SK-N-SH (cell line): Measurements from ENCODE around the gene SMARCA4. TPM values are rescaled to one million over a fixed set of nuclear protein-coding genes. Genes with fewer than 3 reads are reported as not detected.

Experiments used
- CTCF ChIA-PET: fragments of 300-600, 350-600 bp; formaldehyde crosslinking; extraction: SDS; loops from one replicate; lab custom pipeline; 2021; lab: Yijun Ruan, JAX
- POLR2A ChIA-PET: fragments of 350-600 bp; sonication (Branson Sonifier 250); formaldehyde crosslinking; extraction: SDS; loops from one replicate; lab custom pipeline; 2020; ENCODE audit warnings: antibody characterized with exemption, inconsistent platforms; lab: Yijun Ruan, JAX
- DNase-seq: peaks from one replicate; pipeline ENCODE4 v3.0.0; 2012
- H2AFZ ChIP-seq: fragments of 200-600 bp; sonication (generic); 2 replicates; pipeline ENCODE4 v1.8.1; 2016; ENCODE audit warnings: antibody characterized with exemption, mild to moderate bottlenecking, low read depth
- H3F3A ChIP-seq: fragments of 200-600 bp; sonication (generic); replicated peaks from 2 replicates; pipeline ENCODE3; 2016; ENCODE audit warnings: antibody characterized with exemption, mild to moderate bottlenecking; ENCODE audit not compliant: insufficient read depth
- H3K27ac ChIP-seq, 2 experiments: fragments of 200-500 bp in 1 of 2; fragments of 200-600 bp in 1 of 2; sonication (Bioruptor generic) in 1 of 2; sonication (generic), shearing (Covaris generic) in 1 of 2; 2 replicates each; pipeline versions ENCODE4 v1.5.1 to v1.6.1; 2014 to 2016; ENCODE audit warnings: low read depth in 2 of 2, inconsistent platforms in 1 of 2, low read length in 1 of 2, mild to moderate bottlenecking in 1 of 2, mixed read lengths in 1 of 2
- H3K27me3 ChIP-seq: fragments of 200-600 bp; sonication (generic), shearing (Covaris generic); 2 replicates; pipeline ENCODE4 v1.6.1; 2016; ENCODE audit warnings: mixed run types; ENCODE audit not compliant: insufficient read depth
- H3K36me3 ChIP-seq, 2 experiments: fragments of 200-500 bp in 1 of 2; fragments of 200-600 bp in 1 of 2; sonication (Bioruptor generic) in 1 of 2; sonication (generic) in 1 of 2; replicated peaks in 1 of 2; 2 replicates each; pipeline versions ENCODE3 to v1.5.1; 2014 to 2016; ENCODE audit warnings: low read length in 1 of 2, mild to moderate bottlenecking in 1 of 2; ENCODE audit not compliant: insufficient read depth in 2 of 2, control insufficient read depth in 1 of 2
- H3K4me1 ChIP-seq, 2 experiments: fragments of 200-500 bp in 1 of 2; fragments of 200-600 bp in 1 of 2; sonication (Bioruptor generic) in 1 of 2; sonication (generic), shearing (Covaris generic) in 1 of 2; 2 replicates each; pipeline versions ENCODE4 v1.5.1 to v1.6.1; 2014 to 2016; ENCODE audit warnings: low read depth in 1 of 2, low read length in 1 of 2, mixed run types in 1 of 2; ENCODE audit not compliant: insufficient read depth in 2 of 2, control insufficient read depth in 1 of 2
- H3K4me2 ChIP-seq: fragments of 200-600 bp; sonication (generic), shearing (Covaris generic); 2 replicates; pipeline ENCODE4 v1.6.1; 2017; ENCODE audit warnings: mixed run types
- H3K4me3 ChIP-seq, 2 experiments: fragments of 200-500 bp in 1 of 2; fragments of 200-600 bp in 1 of 2; sonication (Bioruptor generic) in 1 of 2; sonication (generic), shearing (Covaris generic) in 1 of 2; 2 replicates each; pipeline versions ENCODE4 v1.5.1 to v1.8.1; 2014 to 2016; ENCODE audit warnings: low read depth in 2 of 2, inconsistent platforms in 1 of 2, low read length in 1 of 2, mild to moderate bottlenecking in 1 of 2, mixed read lengths in 1 of 2, moderate library complexity in 1 of 2
- H3K79me2 ChIP-seq: fragments of 200-600 bp; sonication (generic); 2 replicates; pipeline ENCODE4 v1.8.1; 2017; ENCODE audit warnings: mild to moderate bottlenecking; ENCODE audit not compliant: insufficient read depth
- H3K9ac ChIP-seq: fragments of 200-600 bp; sonication (generic); 2 replicates; pipeline ENCODE4 v1.6.1; 2017; ENCODE audit warnings: mixed run types
- H3K9me2 ChIP-seq: fragments of 200-600 bp; sonication (generic); 2 replicates; pipeline ENCODE4 v1.6.1; 2017; ENCODE audit warnings: mixed run types
- H3K9me3 ChIP-seq: fragments of 200-600 bp; sonication (generic); 2 replicates; pipeline ENCODE4 v1.6.1; 2017; ENCODE audit warnings: mixed run types, mild to moderate bottlenecking, moderate library complexity
- H4K20me1 ChIP-seq: fragments of 200-600 bp; sonication (generic); 2 replicates; pipeline ENCODE4 v1.6.1; 2017; ENCODE audit warnings: mild to moderate bottlenecking, mixed run types; ENCODE audit not compliant: insufficient read depth
- ELF1 ChIP-seq: IDR thresholded peaks from 2 replicates; pipeline ENCODE4 v1.4.0; 2012
- EP300 ChIP-seq, 2 experiments: IDR thresholded peaks; 2 replicates each; pipeline versions ENCODE4 v1.4.0 to v1.6.1; 2012; ENCODE audit warnings: borderline replicate concordance in 1 of 2, low read depth in 1 of 2, low read length in 1 of 2
- EZH2phosphoT487 ChIP-seq: fragments of 200-600 bp; sonication (generic); IDR thresholded peaks from 2 replicates; pipeline ENCODE4 v1.6.1; 2017; ENCODE audit warnings: low read depth, mixed run types, mild to moderate bottlenecking, antibody characterized with exemption, moderate library complexity, borderline replicate concordance
- FOXM1 ChIP-seq: IDR thresholded peaks from 2 replicates; pipeline ENCODE4 v1.4.0; 2012; ENCODE audit warnings: low read depth, mild to moderate bottlenecking
- JUND ChIP-seq: IDR thresholded peaks from 2 replicates; pipeline ENCODE4 v1.4.0; 2012
- MXI1 ChIP-seq: IDR thresholded peaks from 2 replicates; pipeline ENCODE4 v1.6.1; 2012; ENCODE audit warnings: mild to moderate bottlenecking, low read depth, low read length, improper control_type of control experiment
- NRF1 ChIP-seq: IDR thresholded peaks from 2 replicates; pipeline ENCODE4 v1.6.1; 2012; ENCODE audit warnings: low read depth, mild to moderate bottlenecking, low read length
- POLR2AphosphoS5 ChIP-seq: IDR thresholded peaks from 2 replicates; pipeline ENCODE4 v1.6.1; 2012; ENCODE audit warnings: low read depth, low read length
- RAD21 ChIP-seq: IDR thresholded peaks from 2 replicates; pipeline ENCODE4 v1.6.1; 2012; ENCODE audit warnings: mild to moderate bottlenecking, low read length
- RFX5 ChIP-seq: IDR thresholded peaks from 2 replicates; pipeline ENCODE4 v1.6.1; 2012; ENCODE audit warnings: mild to moderate bottlenecking, improper control_type of control experiment, low read length
- TAF1 ChIP-seq: IDR thresholded peaks from 2 replicates; pipeline ENCODE4 v1.6.1; 2012; ENCODE audit warnings: low read depth, mild to moderate bottlenecking, low read length, moderate library complexity, borderline replicate concordance
- TCF12 ChIP-seq: IDR thresholded peaks from 2 replicates; pipeline ENCODE4 v1.4.0; 2012
- YY1 ChIP-seq: IDR thresholded peaks from 2 replicates; pipeline ENCODE4 v1.4.0; 2012; ENCODE audit warnings: low read depth, mild to moderate bottlenecking
- WGBS: methylation state at CpG from one replicate; pipeline ENCODE4 v1.1.6; 2017; ENCODE audit warnings: low lambda C conversion rate; 5-methylcytosine and 5-hydroxymethylcytosine counted together
- polyA plus RNA-seq, 3 experiments: library from polyadenylated mRNA; depleted of rRNA; stranded (reverse); fragments of >200 nt; gene quantifications; 2 replicates each; pipeline ENCODE4 v1.2.3, GENCODE V29; 2012
- TF ChIP-seq, protein P1 (sequence below): fragments of 150-350 bp; IDR thresholded peaks from 2 replicates; pipeline ENCODE4 v1.6.1; 2016; ENCODE audit warnings: mild to moderate bottlenecking, low read depth, low read length
- TF ChIP-seq, protein P2 (sequence below): fragments of 200-600 bp; sonication (generic); IDR thresholded peaks from 2 replicates; pipeline ENCODE4 v1.6.1; 2017; ENCODE audit warnings: antibody characterized with exemption, mild to moderate bottlenecking, moderate library complexity
- TF ChIP-seq, protein P3 (sequence below): fragments of 150-350 bp; IDR thresholded peaks from 2 replicates; pipeline ENCODE4 v1.6.1; 2017; ENCODE audit warnings: antibody characterized with exemption, low read length, low read depth, borderline replicate concordance
- TF ChIP-seq, protein P4 (sequence below): IDR thresholded peaks from 2 replicates; pipeline ENCODE4 v1.4.0; 2012; ENCODE audit warnings: low read depth

SMARCA4 gene
- polyA plus RNA-seq, 1 of the 3 experiments (the other 2 are of a cell fraction) = 90.7 TPM

DNA sequence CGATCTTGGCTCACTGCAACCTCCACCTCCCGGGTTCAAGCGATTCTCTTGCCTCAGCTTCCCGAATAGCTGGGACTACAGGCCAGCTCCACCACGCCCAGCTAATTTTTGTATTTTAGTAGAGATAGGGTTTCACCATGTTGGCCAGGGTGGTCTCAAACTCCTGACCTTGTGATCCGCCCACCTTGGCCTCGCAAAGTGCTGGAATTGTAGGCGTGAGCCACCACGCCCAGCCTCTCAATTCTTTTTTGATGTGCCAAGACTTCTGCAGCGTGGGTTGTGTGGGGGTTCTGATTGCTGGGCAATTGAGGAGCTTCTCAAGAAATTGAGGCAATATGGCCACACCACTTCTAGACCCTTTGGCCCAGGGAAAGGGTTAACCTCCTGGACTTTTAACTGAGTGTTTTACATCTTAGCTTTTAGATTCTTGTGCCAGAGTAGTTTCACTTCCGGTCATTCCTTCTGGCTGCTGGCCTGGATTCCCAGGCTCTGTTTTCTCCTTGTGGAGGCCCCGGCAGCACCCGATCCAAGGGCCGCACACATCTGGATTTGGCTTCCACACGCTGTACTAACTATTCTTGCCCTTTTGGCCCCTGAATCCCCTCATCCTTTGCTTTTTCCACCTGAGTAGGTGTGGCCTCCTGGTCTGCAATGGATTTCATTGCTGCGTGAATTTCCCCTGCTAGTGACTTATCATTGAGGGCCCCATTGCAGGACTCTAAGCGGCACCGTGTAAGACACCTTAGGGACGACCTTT is 14.7 kb downstream of the SMARCA4 start:
- Histone ChIP-seq H3K27me3 (no peaks in the 10 kb centered on the region), H3K27ac (peak overlapping the region in 1 of 2 experiments; percentile 33; a peak in 2 of 4 replicates), H3K79me2 (peaks cover 100% of the 10 kb centered on the region), H3K4me1 (peaks cover 5 to 7% of the 10 kb centered on the region in 2 experiments; a peak in 2 of 4 replicates), H3K4me2 (peak overlapping the region; percentile 59; the same call in 1 of the 2 replicates), H4K20me1 (peaks cover 91% of the 10 kb centered on the region), H3F3A (peaks cover 4% of the 10 kb centered on the region), H2AFZ (no peak overlapping the region), H3K9ac (no peak overlapping the region), H3K9me3 (no peaks in the 10 kb centered on the region), H3K9me2 (no peaks in the 10 kb centered on the region), H3K4me3 (no peak overlapping the region), H3K36me3 (no peaks in the 10 kb centered on the region)
- WGBS = 86% methylated on average over 18 of the region's 19 CpGs
- POLR2A ChIA-PET = no interaction called here
- no peak for DNase-seq
- CTCF ChIA-PET = interaction anchor here (0.9 to 2.3 kb wide), 4 partner anchors 34 to 60 kb away, joined by 3 to 10 read pairs (median 4); no protein-coding TSS in a partner anchor
- TF ChIP-seq ELF1 = no peak
- no peak for TF ChIP-seq FOXM1
- no peak for TF ChIP-seq POLR2AphosphoS5
- no peak for TF ChIP-seq JUND
- TF ChIP-seq, protein P1, sequence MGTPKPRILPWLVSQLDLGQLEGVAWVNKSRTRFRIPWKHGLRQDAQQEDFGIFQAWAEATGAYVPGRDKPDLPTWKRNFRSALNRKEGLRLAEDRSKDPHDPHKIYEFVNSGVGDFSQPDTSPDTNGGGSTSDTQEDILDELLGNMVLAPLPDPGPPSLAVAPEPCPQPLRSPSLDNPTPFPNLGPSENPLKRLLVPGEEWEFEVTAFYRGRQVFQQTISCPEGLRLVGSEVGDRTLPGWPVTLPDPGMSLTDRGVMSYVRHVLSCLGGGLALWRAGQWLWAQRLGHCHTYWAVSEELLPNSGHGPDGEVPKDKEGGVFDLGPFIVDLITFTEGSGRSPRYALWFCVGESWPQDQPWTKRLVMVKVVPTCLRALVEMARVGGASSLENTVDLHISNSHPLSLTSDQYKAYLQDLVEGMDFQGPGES = no peak
- TF ChIP-seq MXI1 = no peak
- TF ChIP-seq RFX5 = no peak
- TF ChIP-seq EP300 (IDR thresholded peaks at IDR 0.05; ENCODE audit: borderline replicate concordance in 1 of 2, low read depth in 1 of 2, low read length in 1 of 2) = no peak
- no peak for TF ChIP-seq RAD21
- no peak for TF ChIP-seq NRF1
- no peak for TF ChIP-seq TCF12
- TF ChIP-seq, protein P2, sequence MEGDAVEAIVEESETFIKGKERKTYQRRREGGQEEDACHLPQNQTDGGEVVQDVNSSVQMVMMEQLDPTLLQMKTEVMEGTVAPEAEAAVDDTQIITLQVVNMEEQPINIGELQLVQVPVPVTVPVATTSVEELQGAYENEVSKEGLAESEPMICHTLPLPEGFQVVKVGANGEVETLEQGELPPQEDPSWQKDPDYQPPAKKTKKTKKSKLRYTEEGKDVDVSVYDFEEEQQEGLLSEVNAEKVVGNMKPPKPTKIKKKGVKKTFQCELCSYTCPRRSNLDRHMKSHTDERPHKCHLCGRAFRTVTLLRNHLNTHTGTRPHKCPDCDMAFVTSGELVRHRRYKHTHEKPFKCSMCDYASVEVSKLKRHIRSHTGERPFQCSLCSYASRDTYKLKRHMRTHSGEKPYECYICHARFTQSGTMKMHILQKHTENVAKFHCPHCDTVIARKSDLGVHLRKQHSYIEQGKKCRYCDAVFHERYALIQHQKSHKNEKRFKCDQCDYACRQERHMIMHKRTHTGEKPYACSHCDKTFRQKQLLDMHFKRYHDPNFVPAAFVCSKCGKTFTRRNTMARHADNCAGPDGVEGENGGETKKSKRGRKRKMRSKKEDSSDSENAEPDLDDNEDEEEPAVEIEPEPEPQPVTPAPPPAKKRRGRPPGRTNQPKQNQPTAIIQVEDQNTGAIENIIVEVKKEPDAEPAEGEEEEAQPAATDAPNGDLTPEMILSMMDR = no peak
- TF ChIP-seq YY1 = no peak
- no peak for TF ChIP-seq EZH2phosphoT487
- no peak for TF ChIP-seq TAF1
- TF ChIP-seq, protein P3, sequence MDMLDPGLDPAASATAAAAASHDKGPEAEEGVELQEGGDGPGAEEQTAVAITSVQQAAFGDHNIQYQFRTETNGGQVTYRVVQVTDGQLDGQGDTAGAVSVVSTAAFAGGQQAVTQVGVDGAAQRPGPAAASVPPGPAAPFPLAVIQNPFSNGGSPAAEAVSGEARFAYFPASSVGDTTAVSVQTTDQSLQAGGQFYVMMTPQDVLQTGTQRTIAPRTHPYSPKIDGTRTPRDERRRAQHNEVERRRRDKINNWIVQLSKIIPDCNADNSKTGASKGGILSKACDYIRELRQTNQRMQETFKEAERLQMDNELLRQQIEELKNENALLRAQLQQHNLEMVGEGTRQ = no peak
- TF ChIP-seq, protein P4, sequence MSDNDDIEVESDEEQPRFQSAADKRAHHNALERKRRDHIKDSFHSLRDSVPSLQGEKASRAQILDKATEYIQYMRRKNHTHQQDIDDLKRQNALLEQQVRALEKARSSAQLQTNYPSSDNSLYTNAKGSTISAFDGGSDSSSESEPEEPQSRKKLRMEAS = no peak
